ENCODE measurements around the gene CEP250.
"Not testable (repeated sequence)": the region's sequence is repeated elsewhere in the genome, so short reads cannot be mapped to it uniquely, and the experiment has no call there.

Gene CEP250

GRCh38 chr20:35456700-35457099 lies 1.3 kb downstream of the CEP250 start:
- DNase-seq (ENCODE audit: low read depth, low spot score), result not testable (repeated sequence)

GRCh38 chr20:35457539-35457938 lies 2.1 kb downstream of the CEP250 start:
- not testable (repeated sequence) for DNase-seq (ENCODE audit: low read depth, low spot score)

GRCh38 chr20:35458388-35458787 lies 3.0 kb downstream of the CEP250 start:
- DNase-seq (ENCODE audit: low read depth, low spot score), result no peak

- DNase-seq (ENCODE audit: low read depth, low spot score), result no peak
Observed at GRCh38 chr20:35461620-35462019, 6.2 kb downstream of the CEP250 start.

- no peak for DNase-seq (ENCODE audit: low read depth, low spot score)
Observed at GRCh38 chr20:35462351-35462750, 7.0 kb downstream of the CEP250 start.

- peak; percentile 47 for DNase-seq (ENCODE audit: low read depth, low spot score)
Observed at GRCh38 chr20:35463455-35464300, 8.3 kb downstream of the CEP250 start.

GRCh38 chr20:35465976-35466375 lies 10.6 kb downstream of the CEP250 start:
- no peak for DNase-seq (ENCODE audit: low read depth, low spot score)

- DNase-seq (ENCODE audit: low read depth, low spot score), result no peak
Observed at GRCh38 chr20:35466856-35467255, 11.5 kb downstream of the CEP250 start.

- no peak for DNase-seq (ENCODE audit: low read depth, low spot score)
Observed at GRCh38 chr20:35467339-35468224, 12.2 kb downstream of the CEP250 start.

GRCh38 chr20:35468671-35469334 lies 13.4 kb downstream of the CEP250 start:
- no peak for DNase-seq (ENCODE audit: low read depth, low spot score)

- DNase-seq (ENCODE audit: low read depth, low spot score), result no peak
Observed at GRCh38 chr20:35472209-35472608, 16.8 kb downstream of the CEP250 start.

- no peak for DNase-seq (ENCODE audit: low read depth, low spot score)
Observed at GRCh38 chr20:35473684-35474083, 18.3 kb downstream of the CEP250 start.

- no peak for DNase-seq (ENCODE audit: low read depth, low spot score)
Observed at GRCh38 chr20:35474303-35474871, 19.0 kb downstream of the CEP250 start.

- DNase-seq (ENCODE audit: low read depth, low spot score), result no peak
Observed at GRCh38 chr20:35476288-35476687, 20.9 kb downstream of the CEP250 start.

- DNase-seq (ENCODE audit: low read depth, low spot score), result peak; percentile 9
Observed at GRCh38 chr20:35478804-35479472, 23.5 kb downstream of the CEP250 start.

GRCh38 chr20:35479798-35480197 lies 24.4 kb downstream of the CEP250 start:
- DNase-seq (ENCODE audit: low read depth, low spot score), result no peak

GRCh38 chr20:35487479-35487878 lies 32.1 kb downstream of the CEP250 start:
- DNase-seq (ENCODE audit: low read depth, low spot score), result no peak

GRCh38 chr20:35489717-35490116 lies 34.3 kb downstream of the CEP250 start:
- DNase-seq (ENCODE audit: low read depth, low spot score), result no peak

- no peak for DNase-seq (ENCODE audit: low read depth, low spot score)
Observed at GRCh38 chr20:35490736-35491181, 35.4 kb downstream of the CEP250 start.

- DNase-seq (ENCODE audit: low read depth, low spot score), result no peak
Observed at GRCh38 chr20:35491823-35492222, 36.4 kb downstream of the CEP250 start.

GRCh38 chr20:35492352-35492751 lies 37.0 kb downstream of the CEP250 start:
- no peak for DNase-seq (ENCODE audit: low read depth, low spot score)

Data from iPS DF 19.7 (cell line).